Measurements from ENCODE around the gene FOXJ3. TPM values are rescaled to one million over a fixed set of nuclear protein-coding genes. Genes with fewer than 3 reads are reported as not detected.
"Not testable (repeated sequence)": the region's sequence is repeated elsewhere in the genome, so short reads cannot be mapped to it uniquely, and the experiment has no call there.

FOXJ3 gene
- total RNA-seq, 1 experiment from 2014 or later, result 34.0 TPM

DNA sequence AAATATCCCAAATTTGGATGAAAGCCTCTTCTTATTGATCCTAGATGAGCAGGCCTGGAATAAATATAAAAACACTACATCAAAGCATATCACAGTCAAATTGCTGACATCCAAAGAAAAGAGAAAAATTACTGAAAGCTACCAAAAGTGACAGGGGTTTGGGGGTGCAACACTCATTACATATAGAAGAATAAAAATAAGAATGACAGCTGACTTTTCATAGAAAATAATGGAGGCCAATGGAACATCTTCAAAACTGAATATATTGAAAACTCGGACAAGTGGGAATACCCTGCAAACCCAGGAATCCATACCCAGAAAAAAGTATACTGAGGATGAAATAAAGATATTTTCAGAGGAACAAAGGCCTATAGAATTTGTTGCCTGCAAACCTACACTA lies 84.0 kb downstream of the FOXJ3 start:
- DNase-seq (ENCODE audit: low read depth), result no peak

DNA sequence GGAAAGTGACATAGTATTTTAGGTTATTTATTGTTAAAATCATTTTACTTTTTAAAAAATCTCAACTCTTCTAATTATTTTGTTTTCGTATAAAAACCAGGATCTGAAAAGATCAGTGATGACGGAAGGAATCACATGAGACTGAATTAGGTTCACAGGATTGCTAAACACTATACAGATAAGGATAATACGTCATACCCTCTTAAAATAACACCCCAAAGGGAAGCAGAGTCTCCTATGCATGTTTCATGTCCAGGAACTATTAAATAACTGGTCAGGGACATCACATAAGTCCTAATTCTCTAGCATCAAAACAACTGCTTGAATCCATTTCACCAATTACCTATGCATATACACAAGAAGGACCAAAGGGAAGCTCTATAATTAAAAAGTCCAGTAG lies 84.9 kb downstream of the FOXJ3 start:
- DNase-seq (ENCODE audit: low read depth), result no peak

DNA sequence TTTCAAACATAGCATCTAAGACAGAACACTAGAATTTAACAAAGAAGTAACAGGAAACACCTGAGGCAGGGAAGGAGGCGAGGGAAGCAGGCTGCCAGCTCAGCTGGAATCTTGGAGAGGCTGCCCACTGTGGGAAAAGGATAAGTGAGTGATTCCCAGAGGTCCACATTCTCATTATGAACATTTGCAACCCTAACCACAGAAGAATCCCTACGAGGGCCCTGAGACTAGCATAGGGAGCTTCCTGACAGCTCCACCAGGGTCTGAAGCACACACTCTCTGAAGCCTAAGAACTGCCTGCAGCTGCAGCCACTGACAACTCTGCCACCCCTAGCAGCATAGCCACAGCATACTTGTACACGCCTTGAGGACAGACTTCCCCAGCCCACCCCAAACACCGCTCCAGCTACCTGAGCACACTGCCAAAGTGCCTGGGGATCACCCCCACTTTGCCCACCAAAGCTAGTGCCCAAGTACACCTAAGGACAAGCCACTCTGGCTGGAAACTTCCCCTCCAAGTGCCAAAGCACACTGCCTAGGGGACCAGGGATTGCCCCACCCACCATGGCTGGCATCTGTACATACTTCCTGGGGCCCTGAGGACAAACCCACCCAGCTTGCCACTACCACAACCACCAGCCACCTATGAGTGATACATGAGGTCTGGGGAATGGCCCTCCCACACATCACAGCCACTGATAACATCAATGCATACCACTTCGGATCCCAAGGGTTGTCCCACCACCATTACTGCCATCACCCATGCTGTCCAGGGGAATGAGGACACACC lies 93.9 kb downstream of the FOXJ3 start:
- peak; percentile 63 for DNase-seq (ENCODE audit: low read depth)

DNA sequence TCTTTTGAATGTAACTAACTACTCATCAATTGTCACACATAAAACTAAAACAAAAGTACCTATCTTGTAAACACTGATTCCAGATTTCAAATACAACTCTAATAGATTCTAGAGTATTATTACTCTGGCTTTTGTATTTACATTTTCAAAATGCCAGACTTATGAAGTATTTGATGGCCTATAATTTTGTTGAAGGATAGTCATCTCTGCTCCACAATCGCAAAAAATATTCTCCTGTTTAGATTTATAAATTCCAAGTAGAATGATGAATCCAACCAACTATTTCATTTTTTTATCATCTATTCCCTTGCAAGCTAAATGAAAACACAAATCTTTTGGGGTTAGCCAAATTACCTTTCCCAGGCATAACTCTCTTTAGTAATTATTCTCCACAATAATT lies 95.5 kb downstream of the FOXJ3 start:
- DNase-seq (ENCODE audit: low read depth), result no peak

DNA sequence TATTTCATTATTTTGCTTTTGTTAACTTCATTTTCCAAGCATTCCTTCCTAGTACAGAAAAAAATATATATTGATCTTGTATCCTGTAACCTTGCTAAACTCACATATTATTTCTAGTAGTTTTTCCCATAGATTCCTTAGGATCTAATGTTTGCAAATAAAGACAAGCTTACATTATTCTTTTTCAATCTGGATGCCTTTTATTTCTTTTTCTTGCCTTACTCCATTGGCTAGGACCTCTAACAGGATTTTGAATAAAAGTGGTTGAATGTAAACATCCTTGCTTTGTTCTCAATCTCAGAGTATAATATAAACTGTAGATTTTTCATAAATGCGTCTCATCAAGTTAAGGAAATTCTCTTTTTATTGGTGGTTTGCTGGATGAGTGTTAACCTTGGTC lies 96.0 kb downstream of the FOXJ3 start:
- DNase-seq (ENCODE audit: low read depth), result no peak

DNA sequence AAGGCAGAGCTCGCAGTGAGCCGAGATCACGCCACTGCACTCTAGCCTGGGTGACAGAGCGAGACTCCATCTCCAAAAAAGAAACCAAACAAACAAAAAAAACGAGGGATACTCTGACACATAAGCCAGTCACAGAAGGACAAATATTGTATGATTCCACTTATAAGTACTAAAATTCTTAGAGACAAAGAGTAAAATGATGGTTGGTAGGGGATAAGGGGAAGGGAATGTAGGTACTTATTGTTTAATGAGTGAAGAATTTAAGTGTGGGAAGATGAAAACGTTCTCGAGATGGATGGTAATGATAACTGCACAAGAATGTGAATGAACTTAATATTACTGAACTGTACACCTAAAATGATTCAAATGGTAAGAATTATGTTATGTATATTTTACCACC lies 103.8 kb downstream of the FOXJ3 start:
- no peak for DNase-seq (ENCODE audit: low read depth)

DNA sequence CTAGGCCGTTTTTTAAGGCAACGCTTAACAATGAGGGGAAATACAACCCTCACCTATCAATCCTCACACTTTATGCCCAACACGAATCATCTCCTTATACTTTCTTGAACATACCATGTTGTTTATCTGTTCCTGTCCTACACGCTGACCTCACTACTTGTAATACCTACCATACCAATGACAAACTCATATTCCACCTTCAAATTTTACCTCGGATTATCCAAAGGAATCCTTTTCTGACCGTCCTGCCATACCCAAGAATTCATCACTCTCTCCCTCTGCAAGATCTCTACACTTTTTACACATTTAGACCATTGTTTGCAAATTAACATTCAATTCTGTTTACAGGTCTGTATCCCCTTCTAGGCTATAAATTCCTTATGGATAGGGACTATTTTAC lies 106.1 kb downstream of the FOXJ3 start:
- no peak for DNase-seq (ENCODE audit: low read depth)

DNA sequence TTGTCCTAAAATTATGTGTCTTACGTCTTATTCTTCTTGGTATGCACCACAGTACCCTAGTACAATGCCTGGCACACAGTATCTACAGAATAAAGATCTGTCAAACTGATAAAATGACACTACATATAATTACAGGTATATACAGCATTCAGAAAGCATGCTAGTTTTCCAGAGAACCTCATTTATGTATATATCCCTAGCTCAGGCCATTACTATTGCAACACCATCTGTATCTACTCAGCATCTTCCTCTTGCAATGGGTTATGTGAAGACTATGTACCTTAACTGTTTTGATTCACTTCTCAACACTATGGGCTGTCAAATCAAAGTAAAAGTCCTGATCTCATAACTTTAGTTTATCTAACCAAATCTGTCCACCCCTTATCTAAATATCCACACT lies 112.0 kb downstream of the FOXJ3 start:
- no peak for DNase-seq (ENCODE audit: low read depth)

DNA sequence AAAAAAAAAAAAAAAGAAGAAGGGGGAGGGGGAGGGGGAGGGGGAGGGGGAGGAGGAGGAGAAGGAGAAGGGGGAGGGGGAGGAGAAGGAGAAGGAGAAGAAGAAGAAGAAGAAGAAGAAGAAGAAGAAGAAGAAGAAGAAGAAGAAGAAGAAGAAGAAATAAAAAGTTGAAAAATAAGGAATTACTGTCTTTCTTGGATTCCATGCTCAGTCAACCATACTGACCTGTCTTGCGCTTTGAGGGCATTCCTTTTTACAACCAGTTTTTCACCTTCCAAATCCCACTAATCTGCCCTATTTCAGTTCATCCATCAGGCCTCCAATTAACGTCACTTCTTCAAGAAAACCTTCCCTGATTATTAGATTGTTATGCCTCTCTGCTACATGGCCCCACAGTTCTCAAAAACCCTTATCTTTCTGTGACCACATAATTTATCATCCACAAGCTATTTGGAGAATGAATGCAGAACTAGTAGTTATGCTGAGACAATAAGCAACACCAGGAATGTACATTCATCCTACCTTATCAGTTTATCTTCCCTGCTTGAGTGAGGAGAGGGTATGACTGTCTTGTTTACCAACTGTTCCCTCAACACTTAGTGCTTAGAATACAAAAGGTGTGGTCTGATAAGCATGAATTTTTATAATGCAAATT lies 113.0 kb downstream of the FOXJ3 start:
- no peak for DNase-seq (ENCODE audit: low read depth)

DNA sequence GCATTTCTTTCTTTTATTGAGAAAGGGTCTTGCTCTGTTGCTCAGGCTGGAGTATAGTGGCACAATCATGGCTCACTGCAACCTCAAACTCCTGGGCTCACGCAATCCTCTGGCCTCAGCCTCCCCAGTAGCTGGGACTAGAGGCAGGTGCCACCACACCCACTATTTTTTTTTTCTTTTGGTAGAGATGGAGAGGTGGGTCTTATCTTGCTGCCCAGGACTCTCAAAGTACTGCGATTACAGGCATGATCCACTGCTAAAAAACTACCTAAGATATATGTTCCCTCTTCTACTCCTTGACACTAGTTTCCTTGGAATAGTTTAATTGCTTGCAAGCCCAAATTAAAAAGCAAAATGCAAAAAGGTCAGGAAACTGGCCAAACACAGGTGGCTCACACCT lies 113.6 kb downstream of the FOXJ3 start:
- DNase-seq (ENCODE audit: low read depth), result no peak

DNA sequence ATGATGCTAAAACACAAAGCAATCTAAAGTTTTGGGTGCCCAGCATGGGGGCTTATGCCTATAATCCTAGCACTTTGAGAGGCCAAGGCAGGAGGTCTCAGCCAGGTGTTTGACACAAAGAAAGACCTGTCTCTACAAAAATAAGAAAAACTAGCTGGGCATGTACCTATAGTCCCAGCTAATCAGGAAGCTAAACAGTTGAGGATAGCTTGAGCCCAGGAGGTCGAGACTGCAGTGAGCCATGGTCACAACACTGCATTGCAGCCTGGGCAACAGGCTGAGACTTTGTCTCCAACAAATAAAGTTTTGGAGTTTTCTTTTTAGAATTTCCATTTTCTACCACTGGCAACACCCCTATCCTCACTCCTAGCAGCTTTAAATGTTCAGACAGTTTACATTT lies 115.4 kb downstream of the FOXJ3 start:
- no peak for DNase-seq (ENCODE audit: low read depth)

DNA sequence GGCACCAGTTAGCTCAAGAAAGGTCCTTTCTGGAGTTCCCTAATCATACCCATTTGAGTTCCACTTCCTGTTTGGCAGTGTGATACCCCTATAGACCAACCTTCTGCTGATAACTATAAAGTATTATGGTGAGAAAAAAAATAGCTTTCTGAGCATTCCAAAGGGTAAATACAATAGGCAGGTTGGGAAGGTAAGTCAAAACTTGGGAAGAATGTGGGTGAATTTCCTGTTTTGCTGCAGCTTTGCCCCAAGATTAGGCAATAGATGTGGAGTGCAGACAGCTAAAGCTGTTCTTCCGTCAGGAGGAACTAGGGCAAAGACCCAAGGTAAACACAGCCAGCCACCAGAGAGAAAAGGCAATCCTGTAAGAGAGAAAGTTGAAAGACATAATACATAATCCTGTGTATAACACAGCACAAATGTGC lies 120.6 kb downstream of the FOXJ3 start:
- peak; percentile 76 for DNase-seq (ENCODE audit: low read depth)

DNA sequence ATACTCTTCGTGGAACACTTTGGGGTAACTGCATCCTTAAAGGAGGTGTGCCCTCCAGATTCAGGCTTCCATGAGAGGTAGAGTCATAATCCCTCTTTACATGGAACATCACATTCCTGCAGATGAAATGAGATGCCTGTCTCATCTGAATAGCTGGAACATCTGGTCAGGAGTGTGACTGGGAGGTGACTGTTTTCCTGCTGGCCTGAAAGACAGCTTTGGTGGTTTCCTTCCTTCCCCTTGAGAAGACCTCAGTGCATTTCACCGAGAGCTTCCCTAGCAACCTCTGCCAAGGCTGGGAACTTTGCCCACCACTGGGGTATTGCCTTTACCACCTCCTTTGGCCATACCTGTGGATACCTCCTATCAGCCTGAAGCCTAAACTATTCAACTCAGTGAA lies 123.8 kb downstream of the FOXJ3 start:
- peak; percentile 78 for DNase-seq (ENCODE audit: low read depth)

DNA sequence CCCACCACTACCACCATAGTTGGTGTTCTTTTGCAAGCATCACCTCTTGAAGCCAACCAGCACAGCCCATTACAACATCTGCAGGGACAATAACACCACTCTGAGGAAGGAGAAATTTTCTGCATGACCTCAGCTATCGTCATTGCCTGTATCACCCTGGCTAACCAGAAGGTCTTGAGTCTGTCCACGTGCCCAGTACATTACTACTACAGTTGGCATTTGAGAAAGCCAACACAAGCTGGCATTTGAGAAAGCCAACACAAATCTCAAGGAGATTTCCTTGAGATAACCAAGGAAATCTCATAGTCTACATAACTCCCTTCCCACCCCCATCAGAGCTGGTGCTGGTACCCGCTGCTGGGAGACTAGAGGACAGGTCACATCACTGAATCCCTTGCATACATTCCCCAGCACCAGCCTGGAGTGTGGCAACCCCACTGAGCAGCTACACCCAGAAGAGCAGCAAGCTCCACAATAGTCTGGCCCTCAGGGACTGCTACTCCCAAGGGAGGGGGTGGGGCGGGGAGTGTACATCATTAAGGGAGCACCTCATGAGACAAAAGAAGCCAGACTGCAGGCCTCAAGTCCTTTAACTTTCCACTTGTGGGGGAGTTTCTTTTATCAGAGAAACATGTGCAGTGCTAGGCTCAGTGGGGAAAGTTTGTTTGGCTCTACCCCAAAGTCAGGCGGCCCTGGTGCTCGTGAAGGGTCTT lies 124.5 kb downstream of the FOXJ3 start:
- peak; percentile 78 for DNase-seq (ENCODE audit: low read depth)

DNA sequence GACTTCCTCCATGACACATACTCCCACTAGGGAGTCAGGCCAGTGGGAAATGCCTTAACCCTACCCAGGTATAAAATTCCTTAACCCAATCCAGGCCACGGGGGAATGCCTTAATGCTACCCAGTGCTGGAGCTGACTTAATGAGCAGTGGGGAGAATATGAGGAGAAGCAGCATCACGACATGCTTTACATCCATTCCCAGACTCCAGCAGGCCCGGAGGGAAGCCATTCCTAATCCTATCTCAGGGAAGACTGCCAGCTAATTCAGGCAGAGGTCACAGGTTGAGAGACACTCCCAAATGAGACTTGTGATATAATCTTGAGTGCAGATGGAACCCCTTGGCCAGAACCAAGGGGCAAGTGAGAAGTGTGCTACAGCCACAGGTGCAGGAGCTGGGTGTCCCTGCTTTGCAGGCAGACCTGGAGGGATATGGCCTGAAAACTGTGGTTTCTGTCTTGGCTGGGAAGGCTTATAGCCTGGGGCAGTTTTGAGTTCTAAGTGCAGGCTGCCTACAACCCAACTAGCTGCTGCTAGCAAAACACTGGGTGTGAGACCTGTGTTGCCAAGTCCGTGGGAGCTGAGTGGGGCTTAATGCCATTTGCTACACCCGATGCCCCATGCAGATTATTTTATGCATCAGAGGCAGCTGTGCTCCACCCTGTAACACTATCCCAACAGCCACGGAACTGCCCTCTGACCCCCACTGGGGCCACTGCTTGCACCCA lies 125.3 kb downstream of the FOXJ3 start:
- DNase-seq (ENCODE audit: low read depth), result peak; percentile 51

DNA sequence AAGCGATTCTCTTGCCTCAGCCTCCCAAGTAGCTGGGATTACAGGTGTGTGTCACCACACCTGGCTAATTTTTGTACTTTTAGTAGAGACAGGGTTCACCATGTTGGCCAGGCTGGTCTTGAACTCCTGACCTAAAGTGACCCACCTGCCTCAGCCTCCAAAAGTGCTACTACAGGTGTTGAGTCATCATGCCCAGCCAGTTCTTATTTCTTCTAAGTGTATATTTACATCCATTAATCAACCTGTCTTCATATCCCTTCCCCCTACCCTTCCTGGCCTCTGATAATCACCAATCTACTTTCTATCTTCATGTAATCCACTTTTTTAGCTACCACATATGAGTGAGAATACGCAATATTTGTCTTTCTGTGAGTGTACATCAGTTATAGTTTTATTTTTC lies 128.1 kb downstream of the FOXJ3 start:
- not testable (repeated sequence) for DNase-seq (ENCODE audit: low read depth)

DNA sequence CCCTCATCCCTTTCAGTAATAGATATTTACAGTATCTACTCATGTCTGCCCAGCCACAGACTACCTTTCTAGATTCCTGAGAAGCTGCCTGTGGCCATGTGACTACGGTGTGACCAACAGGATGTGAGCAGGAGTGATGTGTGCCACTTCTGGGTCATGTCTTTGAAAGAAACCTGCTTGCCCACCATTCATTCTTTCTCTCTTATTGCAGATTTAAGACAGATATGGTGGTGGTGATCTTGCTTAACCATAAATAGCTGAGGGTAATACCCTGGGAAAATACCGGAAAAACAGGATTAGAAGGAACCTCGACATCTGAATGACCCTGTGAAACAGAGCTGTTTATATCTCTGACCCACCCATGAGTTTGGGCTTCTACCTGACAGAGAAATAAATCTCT lies 128.9 kb downstream of the FOXJ3 start:
- no peak for DNase-seq (ENCODE audit: low read depth)

DNA sequence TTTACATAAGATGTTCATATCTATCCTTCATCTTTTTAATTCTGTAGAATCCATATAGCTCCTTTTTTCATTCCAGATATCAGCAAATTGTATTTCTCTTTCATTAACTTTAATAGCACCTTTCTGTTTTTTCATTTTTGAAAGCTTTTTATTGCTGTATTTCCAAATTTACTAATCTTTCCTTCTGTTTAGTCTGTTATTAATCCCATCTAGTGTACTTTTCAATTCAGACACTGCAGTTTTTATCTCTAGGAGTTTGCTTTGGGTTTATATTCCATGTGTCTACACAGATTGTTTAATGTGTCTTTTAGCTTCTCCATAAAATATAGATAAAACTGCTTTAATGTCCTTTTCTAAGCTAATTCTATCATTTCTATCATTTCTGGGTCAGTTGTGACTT lies 133.0 kb downstream of the FOXJ3 start:
- no peak for DNase-seq (ENCODE audit: low read depth)

DNA sequence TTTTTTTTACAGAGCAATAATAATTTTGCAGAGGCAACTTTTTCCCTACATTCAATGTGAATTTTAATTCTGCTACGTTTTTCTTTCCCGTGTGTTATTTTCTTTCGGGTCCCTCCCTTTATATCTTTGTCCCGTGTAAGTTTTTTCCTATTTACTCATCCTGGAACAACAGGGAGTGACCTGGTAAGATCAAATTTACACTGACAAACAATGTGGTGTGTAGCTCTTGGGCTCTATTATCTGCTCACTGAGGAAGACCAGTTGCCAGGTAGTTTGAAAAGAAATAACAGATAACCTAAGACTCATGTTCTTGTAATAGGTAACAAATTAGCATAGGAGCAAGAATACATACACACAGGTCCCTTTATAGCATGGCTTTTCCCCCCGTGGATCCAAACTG lies 136.8 kb downstream of the FOXJ3 start:
- DNase-seq (ENCODE audit: low read depth), result no peak

DNA sequence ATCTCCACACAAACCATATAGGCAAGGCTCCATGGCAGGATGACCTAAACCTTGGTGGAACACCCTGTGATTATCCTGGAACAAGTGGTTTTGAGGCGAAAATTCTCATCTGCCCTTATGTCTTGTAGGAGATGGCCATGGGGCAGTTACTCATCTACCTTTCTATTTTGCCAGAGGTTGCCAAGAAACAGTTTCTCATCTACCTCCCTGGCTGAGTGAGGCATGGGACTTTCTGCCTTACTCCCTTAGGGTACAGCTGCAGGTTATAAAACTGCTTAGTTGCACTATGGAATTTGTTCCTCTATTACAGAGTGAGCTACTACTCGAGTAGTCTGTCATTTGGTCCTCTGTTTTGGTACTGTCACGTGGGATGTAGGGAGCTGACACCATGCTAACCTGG lies 139.2 kb downstream of the FOXJ3 start:
- DNase-seq (ENCODE audit: low read depth), result no peak

DNA sequence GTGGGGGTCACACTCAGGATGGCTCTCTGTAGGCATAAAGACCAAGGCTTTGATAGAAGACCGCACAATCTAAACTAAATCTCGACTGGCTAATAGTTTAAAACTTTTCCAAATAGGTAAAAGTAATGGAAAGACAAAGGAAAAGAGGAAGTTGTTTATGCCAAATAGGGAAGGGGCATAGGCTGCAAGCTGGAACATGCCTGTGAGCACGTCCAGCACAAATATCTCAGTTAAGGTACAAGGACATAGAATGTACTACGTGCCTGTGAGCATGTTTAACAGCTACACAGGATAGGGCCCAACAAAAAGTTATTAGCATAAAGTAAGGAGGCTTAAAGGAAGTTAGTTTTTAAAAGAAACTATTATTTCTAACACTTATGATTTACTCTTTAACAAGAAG lies 142.9 kb downstream of the FOXJ3 start:
- DNase-seq (ENCODE audit: low read depth), result no peak

DNA sequence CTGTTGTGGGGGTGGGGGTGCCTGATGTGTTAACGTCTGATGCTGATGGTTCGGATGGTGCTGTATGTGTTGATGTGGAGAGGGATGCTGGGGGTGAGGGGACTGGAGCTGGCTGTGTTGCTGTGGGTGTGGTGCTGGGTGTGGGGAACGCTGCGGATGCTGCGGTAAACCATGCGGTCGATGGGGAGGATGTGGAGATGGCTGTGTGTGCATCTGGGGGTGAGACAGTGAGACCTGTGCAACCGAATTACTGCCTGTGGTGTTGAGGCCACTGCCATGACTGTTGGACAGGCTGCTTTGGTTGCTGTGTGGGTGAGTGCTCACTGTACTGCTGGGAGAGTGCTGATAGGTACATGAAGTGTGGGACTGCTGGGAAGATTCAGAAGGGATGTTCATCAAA lies 143.7 kb downstream of the FOXJ3 start:
- no peak for DNase-seq (ENCODE audit: low read depth)

All from LHCN-M2 (cell line).